Trophoblast cell (in vitro differentiated cells and primary cell): Measurements from ENCODE around the gene FNBP1.

Experiments used
- DNase-seq, 2 donors: peaks; one replicate each; pipeline ENCODE4 v3.0.0-alpha.2; 2016
- H2AFZ ChIP-seq: 2 replicates; pipeline ENCODE4 v1.6.1; 2013; ENCODE audit warnings: low read length, moderate library complexity, mild to moderate bottlenecking; ENCODE audit not compliant: insufficient read depth, poor library complexity
- H2AK5ac ChIP-seq: 2 replicates; pipeline ENCODE4 v1.6.1; 2013; ENCODE audit warnings: mild to moderate bottlenecking, low read length
- H2BK120ac ChIP-seq: 2 replicates; pipeline ENCODE4 v1.6.1; 2013; ENCODE audit warnings: low read length, mild to moderate bottlenecking, moderate library complexity; ENCODE audit not compliant: insufficient read depth, poor library complexity
- H2BK12ac ChIP-seq: 2 replicates; pipeline ENCODE4 v1.6.1; 2013; ENCODE audit warnings: mild to moderate bottlenecking, low read length, moderate library complexity
- H2BK5ac ChIP-seq: 2 replicates; pipeline ENCODE4 v1.6.1; 2013; ENCODE audit warnings: low read length, low read depth, moderate library complexity, mild to moderate bottlenecking; ENCODE audit not compliant: poor library complexity
- H3K14ac ChIP-seq: 2 replicates; pipeline ENCODE4 v1.6.1; 2013; ENCODE audit warnings: mild to moderate bottlenecking, low read length
- H3K18ac ChIP-seq: 2 replicates; pipeline ENCODE4 v1.6.1; 2013; ENCODE audit warnings: mild to moderate bottlenecking, low read length
- H3K23ac ChIP-seq: 2 replicates; pipeline ENCODE4 v1.6.1; 2013; ENCODE audit warnings: low read length
- H3K27ac ChIP-seq: 2 replicates; pipeline ENCODE4 v1.5.1; 2013; ENCODE audit warnings: low read depth, mild to moderate bottlenecking, inconsistent platforms, low read length, moderate library complexity
- H3K27me3 ChIP-seq: 2 replicates; pipeline ENCODE4 v1.6.1; 2013; ENCODE audit warnings: inconsistent platforms, mild to moderate bottlenecking, low read length, moderate library complexity; ENCODE audit not compliant: insufficient read depth
- H3K36me3 ChIP-seq, 2 experiments: 1 replicate in 1 of 2; 2 replicates in 1 of 2; pipeline ENCODE4 v1.6.1; 2013; ENCODE audit warnings: low read length in 2 of 2, mild to moderate bottlenecking in 2 of 2, moderate library complexity in 1 of 2; ENCODE audit not compliant: insufficient read depth in 2 of 2, control insufficient read depth in 1 of 2
- H3K4ac ChIP-seq: 2 replicates; pipeline ENCODE4 v1.6.1; 2013; ENCODE audit warnings: low read depth, mild to moderate bottlenecking, low read length, moderate library complexity
- H3K4me1 ChIP-seq, 2 experiments: 1 replicate in 1 of 2; 2 replicates in 1 of 2; pipeline ENCODE4 v1.6.1; 2013; ENCODE audit warnings: low read length in 2 of 2, mild to moderate bottlenecking in 2 of 2, moderate library complexity in 1 of 2; ENCODE audit not compliant: insufficient read depth in 2 of 2, control insufficient read depth in 1 of 2
- H3K4me2 ChIP-seq: 2 replicates; pipeline ENCODE4 v1.6.1; 2013; ENCODE audit warnings: inconsistent platforms, mild to moderate bottlenecking, low read length, moderate library complexity
- H3K4me3 ChIP-seq: 2 replicates; pipeline ENCODE4 v1.5.1; 2013; ENCODE audit warnings: mild to moderate bottlenecking, low read depth, low read length, inconsistent platforms
- H3K79me1 ChIP-seq: one replicate; pipeline ENCODE4 v1.6.1; 2013; ENCODE audit warnings: low read length
- H3K79me2 ChIP-seq: 2 replicates; pipeline ENCODE4 v1.6.1; 2013; ENCODE audit warnings: low read length, mild to moderate bottlenecking; ENCODE audit not compliant: control insufficient read depth, insufficient read depth, poor library complexity
- H3K9ac ChIP-seq: 2 replicates; pipeline ENCODE4 v1.6.1; 2013; ENCODE audit warnings: mild to moderate bottlenecking, low read length
- H3K9me3 ChIP-seq: 2 replicates; pipeline ENCODE4 v1.6.1; 2013; ENCODE audit warnings: low read depth, mild to moderate bottlenecking, control low read depth, inconsistent platforms, low read length; ENCODE audit not compliant: insufficient read depth
- H4K12ac ChIP-seq: 2 replicates; pipeline ENCODE4 v1.6.1; 2013; ENCODE audit warnings: low read depth, mild to moderate bottlenecking, low read length, moderate library complexity
- H4K8ac ChIP-seq: 2 replicates; pipeline ENCODE4 v1.6.1; 2013; ENCODE audit warnings: low read depth, mild to moderate bottlenecking, low read length, moderate library complexity
- H4K91ac ChIP-seq: one replicate; pipeline ENCODE4 v1.6.1; 2013; ENCODE audit warnings: low read depth, mild to moderate bottlenecking, low read length, moderate library complexity
- WGBS: extraction: QIAGEN DNeasy Blood & Tissue Kit; methylation state at CpG from one replicate; pipeline ENCODE4 v1.1.7; 2013; ENCODE audit warnings: missing lambda C conversion rate; ENCODE audit not compliant: insufficient read length, insufficient coverage; ENCODE audit errors: extremely low coverage; 5-methylcytosine and 5-hydroxymethylcytosine counted together

Gene FNBP1

GRCh38 chr9:129908906-129909305 lies 134.1 kb downstream of the FNBP1 start:
- Histone ChIP-seq H2AFZ (no peak overlapping the region), H3K18ac (no peak overlapping the region)
- no CpG with 5 or more reads among the region's 4 CpGs for WGBS

GRCh38 chr9:129907201-129907600 lies 135.8 kb downstream of the FNBP1 start:
- WGBS = no CpG with 5 or more reads among the region's 4 CpGs
- peaks cover 0 to 3% of the 10 kb centered on the region in 2 experiments for H3K4me1 ChIP-seq
- no peak overlapping the region for H2BK5ac ChIP-seq
- no peak overlapping the region for H4K8ac ChIP-seq
- no peaks in the 10 kb centered on the region for H3K79me2 ChIP-seq
- H3K4me3 ChIP-seq = no peak overlapping the region
- no peak overlapping the region for H3K14ac ChIP-seq
- no peak overlapping the region for H2AFZ ChIP-seq
- H3K9me3 ChIP-seq = no peaks in the 10 kb centered on the region
- no peak overlapping the region for H3K23ac ChIP-seq
- no peak overlapping the region for H4K12ac ChIP-seq
- no peak overlapping the region for H3K4ac ChIP-seq
- no peak overlapping the region for H3K9ac ChIP-seq
- no peaks in the 10 kb centered on the region for H3K27me3 ChIP-seq
- H3K36me3 ChIP-seq = peaks cover 0 to 5% of the 10 kb centered on the region in 2 experiments
- no peak overlapping the region for H3K27ac ChIP-seq
- no peaks in the 10 kb centered on the region for H3K79me1 ChIP-seq
- no peak for DNase-seq
- no peak overlapping the region for H4K91ac ChIP-seq
- H2BK120ac ChIP-seq = no peak overlapping the region
- no peak overlapping the region for H2BK12ac ChIP-seq
- H3K4me2 ChIP-seq = no peak overlapping the region
- H3K18ac ChIP-seq = no peak overlapping the region
- no peak overlapping the region for H2AK5ac ChIP-seq

More at GRCh38 chr9:129908906-129909305, 134.1 kb downstream of the FNBP1 start:
- no peak overlapping the region for H4K12ac ChIP-seq
- no peak overlapping the region for H2AK5ac ChIP-seq
- no peak overlapping the region for H3K4ac ChIP-seq
- H4K8ac ChIP-seq = no peak overlapping the region
- H3K4me3 ChIP-seq = no peak overlapping the region
- no peaks in the 10 kb centered on the region for H3K79me2 ChIP-seq
- peaks cover 2 to 3% of the 10 kb centered on the region in 2 experiments for H3K36me3 ChIP-seq
- H3K23ac ChIP-seq = no peak overlapping the region
- no peak for DNase-seq
- H4K91ac ChIP-seq = no peak overlapping the region
- no peak overlapping the region for H3K27ac ChIP-seq
- H3K4me2 ChIP-seq = no peak overlapping the region
- no peak overlapping the region for H3K14ac ChIP-seq
- no peak overlapping the region for H2BK5ac ChIP-seq
- no peak overlapping the region for H2BK12ac ChIP-seq
- H3K4me1 ChIP-seq = peaks cover 0 to 3% of the 10 kb centered on the region in 2 experiments
- H3K9ac ChIP-seq = no peak overlapping the region
- H2BK120ac ChIP-seq = no peak overlapping the region
- H3K79me1 ChIP-seq = no peaks in the 10 kb centered on the region
- H3K27me3 ChIP-seq = no peaks in the 10 kb centered on the region
- H3K9me3 ChIP-seq = no peaks in the 10 kb centered on the region

- Histone ChIP-seq H3K4ac (no peak overlapping the region), H2AK5ac (no peak overlapping the region), H3K9me3 (no peaks in the 10 kb centered on the region), H3K27ac (no peak overlapping the region), H3K23ac (no peak overlapping the region), H2AFZ (no peak overlapping the region), H3K9ac (no peak overlapping the region), H2BK120ac (no peak overlapping the region), H3K14ac (no peak overlapping the region), H4K91ac (no peak overlapping the region), H3K4me3 (no peak overlapping the region), H3K4me1 (peaks cover 0 to 3% of the 10 kb centered on the region in 2 experiments), H2BK12ac (no peak overlapping the region), H2BK5ac (no peak overlapping the region), H3K18ac (no peak overlapping the region), H4K8ac (no peak overlapping the region), H4K12ac (no peak overlapping the region), H3K79me2 (no peaks in the 10 kb centered on the region), H3K27me3 (no peaks in the 10 kb centered on the region), H3K4me2 (no peak overlapping the region), H3K79me1 (no peaks in the 10 kb centered on the region), H3K36me3 (peaks cover 0 to 5% of the 10 kb centered on the region in 2 experiments)
- DNase-seq = no peak
- WGBS = no CpG with 5 or more reads among the region's 4 CpGs
Observed at GRCh38 chr9:129906298-129906697, 136.7 kb downstream of the FNBP1 start.

- H2BK5ac ChIP-seq = no peak overlapping the region
- H3K4me3 ChIP-seq = no peak overlapping the region
- no peak overlapping the region for H3K27ac ChIP-seq
- no peak overlapping the region for H3K23ac ChIP-seq
- H4K12ac ChIP-seq = no peak overlapping the region
- no peaks in the 10 kb centered on the region for H3K79me2 ChIP-seq
- H3K79me1 ChIP-seq = no peaks in the 10 kb centered on the region
- no peaks in the 10 kb centered on the region for H3K4me1 ChIP-seq
- no peak overlapping the region for H2BK120ac ChIP-seq
- no peak overlapping the region for H3K4me2 ChIP-seq
- WGBS = no CpG with 5 or more reads among the region's 4 CpGs
- H4K8ac ChIP-seq = no peak overlapping the region
- no peak overlapping the region for H2AK5ac ChIP-seq
- no peaks in the 10 kb centered on the region for H3K27me3 ChIP-seq
- H3K9ac ChIP-seq = no peak overlapping the region
- H3K14ac ChIP-seq = no peak overlapping the region
- no peak for DNase-seq
- no peak overlapping the region for H2BK12ac ChIP-seq
- peaks cover 8 to 15% of the 10 kb centered on the region in 2 experiments for H3K36me3 ChIP-seq
- H4K91ac ChIP-seq = no peak overlapping the region
- H3K18ac ChIP-seq = no peak overlapping the region
- no peak overlapping the region for H2AFZ ChIP-seq
- no peak overlapping the region for H3K4ac ChIP-seq
- H3K9me3 ChIP-seq = no peaks in the 10 kb centered on the region
Observed at GRCh38 chr9:129904734-129905133, 138.3 kb downstream of the FNBP1 start.
